GM21423 (cell line): Measurements from ENCODE around the gene NETO2.
"Not testable (repeated sequence)": the region's sequence is repeated elsewhere in the genome, so short reads cannot be mapped to it uniquely, and the experiment has no call there.

ENCODE experiments used
- ATAC-seq: cut with Tn5 transposase; IDR thresholded peaks from one replicate; pipeline ENCODE4 v1.9.1; 2021; ENCODE audit warnings: mild to moderate bottlenecking, moderate library complexity; ENCODE audit not compliant: unreplicated experiment

NETO2 gene

GRCh38 chr16:47067203-47067602 lies 76.5 kb downstream of the NETO2 start:
- no peak for ATAC-seq

GRCh38 chr16:47065766-47066688 lies 77.7 kb downstream of the NETO2 start:
- ATAC-seq: no peak

GRCh38 chr16:47064775-47065174 lies 79.0 kb downstream of the NETO2 start:
- no peak for ATAC-seq

- ATAC-seq: no peak
Observed at GRCh38 chr16:47063011-47063724, 80.6 kb downstream of the NETO2 start.

GRCh38 chr16:47061204-47061603 lies 82.5 kb downstream of the NETO2 start:
- no peak for ATAC-seq

- no peak for ATAC-seq
Observed at GRCh38 chr16:47060596-47060995, 83.1 kb downstream of the NETO2 start.

GRCh38 chr16:47059991-47060390 lies 83.8 kb downstream of the NETO2 start:
- ATAC-seq: no peak

- ATAC-seq: not testable (repeated sequence)
Observed at GRCh38 chr16:47059130-47059529, 84.6 kb downstream of the NETO2 start.

- no peak for ATAC-seq
Observed at GRCh38 chr16:47058295-47059086, 85.3 kb downstream of the NETO2 start.

GRCh38 chr16:47057630-47057993 lies 86.1 kb downstream of the NETO2 start:
- no peak for ATAC-seq

- ATAC-seq: no peak
Observed at GRCh38 chr16:47056688-47057629, 86.8 kb downstream of the NETO2 start.

- not testable (repeated sequence) for ATAC-seq
Observed at GRCh38 chr16:47056061-47056460, 87.7 kb downstream of the NETO2 start.

GRCh38 chr16:47055136-47055885 lies 88.4 kb downstream of the NETO2 start:
- ATAC-seq: no peak

- no peak for ATAC-seq
Observed at GRCh38 chr16:47054306-47054705, 89.4 kb downstream of the NETO2 start.

GRCh38 chr16:47053895-47054294 lies 89.8 kb downstream of the NETO2 start:
- no peak for ATAC-seq

GRCh38 chr16:47052666-47053640 lies 90.8 kb downstream of the NETO2 start:
- ATAC-seq: no peak

GRCh38 chr16:47051031-47051430 lies 92.7 kb downstream of the NETO2 start:
- ATAC-seq: no peak

GRCh38 chr16:47049901-47050583 lies 93.7 kb downstream of the NETO2 start:
- ATAC-seq: no peak
